ENCODE data around the gene MLC1. TPM values are rescaled to one million over a fixed set of nuclear protein-coding genes. Genes with fewer than 3 reads are reported as not detected.

The MLC1 gene
- total and polyA plus RNA-seq, 3 experiments from 2014 or later, result 0.35 to 1.7 (median 0.47) TPM

- peak in 1 of 5 donors; percentile 24 for DNase-seq
- Mint-ChIP-seq H3K27ac (no peak overlapping the region), H3K9me3 (peaks cover 2 to 8% (median 5%) of the 10 kb centered on the region in 5 donors), H3K4me1 (peaks cover 0 to 4% (median 0%) of the 10 kb centered on the region in 3 donors), H3K36me3 (peaks cover 0 to 3% (median 0%) of the 10 kb centered on the region in 3 donors), H3K4me3 (no peak overlapping the region), H3K27me3 (peaks cover 14 to 57% of the 10 kb centered on the region in 2 donors)
- no peak overlapping the region for H3K4me3 ChIP-seq (ENCODE audit: low read length)
- peaks cover 4% of the 10 kb centered on the region for H3K27me3 ChIP-seq (ENCODE audit: insufficient read depth, low read length, poor library complexity, severe bottlenecking)
- no peaks in the 10 kb centered on the region for H3K4me1 ChIP-seq (ENCODE audit: insufficient read depth, low read length)
- ChIA-PET POLR2A (no interaction called here), CTCF (no interaction called here)
- H3K27ac ChIP-seq (ENCODE audit: low read depth, low read length), result no peak overlapping the region
- no peaks in the 10 kb centered on the region for H3K36me3 ChIP-seq (ENCODE audit: insufficient read depth, low read length)
- H3K9me3 ChIP-seq (ENCODE audit: low read length), result no peaks in the 10 kb centered on the region
Observed at GRCh38 chr22:50053861-50054260, 31.4 kb downstream of the MLC1 start.

DNA sequence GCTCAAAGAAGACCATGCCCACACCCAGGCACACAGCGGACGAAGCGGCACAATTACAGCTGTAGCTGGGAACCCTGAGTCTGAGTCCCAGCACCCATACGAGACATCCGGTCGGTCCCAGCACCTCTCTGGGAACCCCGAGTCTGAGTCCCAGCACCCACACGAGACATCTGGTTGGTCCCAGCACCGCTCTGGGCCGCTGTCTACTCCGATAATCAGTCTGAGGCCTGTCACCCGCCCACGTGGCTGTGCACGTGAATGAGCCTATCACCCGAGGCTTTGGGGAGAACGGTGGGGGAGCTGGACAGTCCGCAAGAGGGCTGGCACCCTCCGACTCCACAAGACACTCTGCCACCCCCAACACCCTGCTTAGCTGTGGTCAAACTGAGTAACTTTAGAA lies 33.3 kb downstream of the MLC1 start:
- peak in 1 of 5 donors; percentile 28 for DNase-seq
- Mint-ChIP-seq H3K36me3 (peaks cover 0 to 3% (median 0%) of the 10 kb centered on the region in 3 donors), H3K27ac (no peak overlapping the region), H3K4me1 (no peaks in the 10 kb centered on the region), H3K9me3 (peaks cover 2 to 8% (median 5%) of the 10 kb centered on the region in 5 donors), H3K27me3 (peaks cover 12 to 59% of the 10 kb centered on the region in 2 donors), H3K4me3 (no peak overlapping the region)
- ChIA-PET POLR2A (no interaction called here), CTCF (no interaction called here)
- Histone ChIP-seq H3K27me3 (ENCODE audit: insufficient read depth, low read length, poor library complexity, severe bottlenecking) (no peaks in the 10 kb centered on the region), H3K4me1 (ENCODE audit: insufficient read depth, low read length) (no peaks in the 10 kb centered on the region), H3K9me3 (ENCODE audit: low read length) (no peaks in the 10 kb centered on the region), H3K27ac (ENCODE audit: low read depth, low read length) (no peak overlapping the region), H3K4me3 (ENCODE audit: low read length) (no peak overlapping the region), H3K36me3 (ENCODE audit: insufficient read depth, low read length) (no peaks in the 10 kb centered on the region)

- Mint-ChIP-seq H3K4me3 (no peak overlapping the region), H3K27ac (no peak overlapping the region), H3K36me3 (peaks cover 0 to 3% (median 0%) of the 10 kb centered on the region in 3 donors), H3K27me3 (peaks cover 4 to 37% of the 10 kb centered on the region in 2 donors), H3K9me3 (peaks cover 2 to 8% (median 5%) of the 10 kb centered on the region in 5 donors), H3K4me1 (peaks cover 3 to 4% (median 4%) of the 10 kb centered on the region in 3 donors)
- Histone ChIP-seq H3K4me3 (ENCODE audit: low read length) (no peak overlapping the region), H3K36me3 (ENCODE audit: insufficient read depth, low read length) (no peaks in the 10 kb centered on the region), H3K27me3 (ENCODE audit: insufficient read depth, low read length, poor library complexity, severe bottlenecking) (no peaks in the 10 kb centered on the region), H3K27ac (ENCODE audit: low read depth, low read length) (no peak overlapping the region), H3K9me3 (ENCODE audit: low read length) (no peaks in the 10 kb centered on the region), H3K4me1 (ENCODE audit: insufficient read depth, low read length) (no peaks in the 10 kb centered on the region)
- CTCF ChIA-PET, result interaction anchor here (0.8 kb wide), 1 partner anchor 36 kb away, joined by 3 read pairs; no protein-coding TSS in a partner anchor
- peak in 1 of 5 donors; percentile 13 for DNase-seq
- POLR2A ChIA-PET, result no interaction called here
Observed at GRCh38 chr22:50049299-50050195, 35.7 kb downstream of the MLC1 start.

GRCh38 chr22:50048836-50049235 lies 36.4 kb downstream of the MLC1 start:
- Histone ChIP-seq H3K27me3 (ENCODE audit: insufficient read depth, low read length, poor library complexity, severe bottlenecking) (no peaks in the 10 kb centered on the region), H3K4me3 (ENCODE audit: low read length) (no peak overlapping the region), H3K9me3 (ENCODE audit: low read length) (no peaks in the 10 kb centered on the region), H3K36me3 (ENCODE audit: insufficient read depth, low read length) (no peaks in the 10 kb centered on the region), H3K4me1 (ENCODE audit: insufficient read depth, low read length) (no peaks in the 10 kb centered on the region), H3K27ac (ENCODE audit: low read depth, low read length) (no peak overlapping the region)
- peaks cover 4 to 32% of the 10 kb centered on the region in 2 donors for H3K27me3 Mint-ChIP-seq
- peaks cover 5 to 9% (median 7%) of the 10 kb centered on the region in 3 donors for H3K4me1 Mint-ChIP-seq
- POLR2A ChIA-PET, result no interaction called here
- peaks cover 2 to 7% (median 3%) of the 10 kb centered on the region in 5 donors for H3K9me3 Mint-ChIP-seq
- H3K36me3 Mint-ChIP-seq, result peaks cover 0 to 2% (median 0%) of the 10 kb centered on the region in 3 donors
- no peak overlapping the region for H3K27ac Mint-ChIP-seq
- CTCF ChIA-PET, result no interaction called here
- peak in 1 of 5 donors; percentile 15 for DNase-seq
- H3K4me3 Mint-ChIP-seq, result no peak overlapping the region

- Histone ChIP-seq H3K4me1 (ENCODE audit: insufficient read depth, low read length) (no peaks in the 10 kb centered on the region), H3K4me3 (ENCODE audit: low read length) (no peak overlapping the region), H3K9me3 (ENCODE audit: low read length) (no peaks in the 10 kb centered on the region), H3K27me3 (ENCODE audit: insufficient read depth, low read length, poor library complexity, severe bottlenecking) (no peaks in the 10 kb centered on the region), H3K36me3 (ENCODE audit: insufficient read depth, low read length) (no peaks in the 10 kb centered on the region), H3K27ac (ENCODE audit: low read depth, low read length) (no peak overlapping the region)
- H3K27me3 Mint-ChIP-seq, result peaks cover 6 to 32% of the 10 kb centered on the region in 2 donors
- peaks cover 0 to 7% (median 0%) of the 10 kb centered on the region in 5 donors for H3K9me3 Mint-ChIP-seq
- DNase-seq, result no peak
- no peak overlapping the region for H3K4me3 Mint-ChIP-seq
- H3K4me1 Mint-ChIP-seq, result peaks cover 5 to 14% (median 13%) of the 10 kb centered on the region in 3 donors
- H3K36me3 Mint-ChIP-seq, result no peaks in the 10 kb centered on the region
- POLR2A ChIA-PET, result no interaction called here
- H3K27ac Mint-ChIP-seq, result no peak overlapping the region
- CTCF ChIA-PET, result no interaction called here
Observed at GRCh38 chr22:50048061-50048765, 37.0 kb downstream of the MLC1 start.

- POLR2A ChIA-PET, result no interaction called here
- H3K4me1 Mint-ChIP-seq, result peaks cover 5 to 14% (median 13%) of the 10 kb centered on the region in 3 donors
- peak in 1 of 5 donors; percentile 2 for DNase-seq
- H3K9me3 Mint-ChIP-seq, result peaks cover 0 to 5% (median 0%) of the 10 kb centered on the region in 5 donors
- H3K27ac ChIP-seq (ENCODE audit: low read depth, low read length), result no peak overlapping the region
- no peaks in the 10 kb centered on the region for H3K36me3 ChIP-seq (ENCODE audit: insufficient read depth, low read length)
- no peaks in the 10 kb centered on the region for H3K27me3 ChIP-seq (ENCODE audit: insufficient read depth, low read length, poor library complexity, severe bottlenecking)
- no peak overlapping the region for H3K4me3 ChIP-seq (ENCODE audit: low read length)
- peaks cover 6 to 37% of the 10 kb centered on the region in 2 donors for H3K27me3 Mint-ChIP-seq
- no peak overlapping the region for H3K27ac Mint-ChIP-seq
- H3K4me1 ChIP-seq (ENCODE audit: insufficient read depth, low read length), result no peaks in the 10 kb centered on the region
- H3K9me3 ChIP-seq (ENCODE audit: low read length), result no peaks in the 10 kb centered on the region
- H3K4me3 Mint-ChIP-seq, result no peak overlapping the region
- CTCF ChIA-PET, result no interaction called here
- no peaks in the 10 kb centered on the region for H3K36me3 Mint-ChIP-seq
Observed at GRCh38 chr22:50047346-50047745, 37.9 kb downstream of the MLC1 start.

DNA sequence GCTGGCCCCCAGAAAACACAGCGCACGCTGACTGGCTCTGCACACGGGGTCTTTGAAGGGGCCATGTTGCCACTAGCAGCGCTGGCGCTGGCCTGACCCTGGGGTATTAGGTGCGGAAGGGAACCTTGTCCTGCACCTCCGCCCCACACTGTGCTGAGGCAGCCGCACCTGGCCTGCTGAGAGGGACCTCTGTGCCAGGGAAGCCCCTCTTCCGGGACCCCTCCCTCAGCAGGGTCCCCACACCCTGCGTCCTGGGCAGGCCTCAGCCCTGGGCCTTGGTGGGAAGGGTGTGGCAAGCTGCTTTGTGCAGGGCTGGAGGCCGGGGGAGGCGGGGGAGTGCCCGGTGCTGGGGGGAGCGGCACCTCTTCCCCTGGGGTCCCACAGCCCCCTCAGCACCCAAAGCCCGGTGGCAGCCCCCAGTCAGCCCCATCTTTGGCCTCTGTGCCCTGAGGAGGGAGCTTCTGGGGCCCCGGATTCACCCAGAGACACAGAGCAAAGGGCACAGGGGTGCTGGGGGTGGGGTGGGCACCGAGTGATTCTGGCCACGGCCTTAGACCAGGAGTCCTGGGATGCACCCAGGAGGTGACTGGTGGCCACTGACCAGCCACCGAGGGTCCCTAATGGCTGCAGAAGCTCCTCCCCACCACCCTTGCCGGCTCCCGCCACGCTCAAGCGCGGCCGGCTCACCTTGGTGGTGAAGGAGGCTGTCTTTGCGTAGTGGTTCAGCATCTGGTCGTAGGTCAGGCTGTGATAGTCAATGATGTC lies 38.6 kb downstream of the MLC1 start:
- H3K9me3 ChIP-seq (ENCODE audit: low read length), result no peaks in the 10 kb centered on the region
- Mint-ChIP-seq H3K27me3 (peaks cover 8 to 37% of the 10 kb centered on the region in 2 donors), H3K4me1 (peaks cover 5 to 14% (median 13%) of the 10 kb centered on the region in 3 donors), H3K36me3 (no peaks in the 10 kb centered on the region), H3K4me3 (no peak overlapping the region), H3K9me3 (no peaks in the 10 kb centered on the region), H3K27ac (no peak overlapping the region)
- H3K36me3 ChIP-seq (ENCODE audit: insufficient read depth, low read length), result no peaks in the 10 kb centered on the region
- no peaks in the 10 kb centered on the region for H3K27me3 ChIP-seq (ENCODE audit: insufficient read depth, low read length, poor library complexity, severe bottlenecking)
- peak in 1 of 5 donors; percentile 38 for DNase-seq
- ChIA-PET POLR2A (no interaction called here), CTCF (no interaction called here)
- H3K27ac ChIP-seq (ENCODE audit: low read depth, low read length), result no peak overlapping the region
- no peaks in the 10 kb centered on the region for H3K4me1 ChIP-seq (ENCODE audit: insufficient read depth, low read length)
- no peak overlapping the region for H3K4me3 ChIP-seq (ENCODE audit: low read length)

Measured in CD8-positive, alpha-beta memory T cell (primary cell).